NCI-H446 (cell line): ENCODE measurements around the gene NELFCD.
A peak's percentile ranks its signal among the peaks of the same experiment; 100 is the strongest.
"Not testable (repeated sequence)": the region's sequence is repeated elsewhere in the genome, so short reads cannot be mapped to it uniquely, and the experiment has no call there.

Experiments
- DNase-seq, 2 experiments: peaks; one replicate each; lab custom pipeline; 2025; lab: John Stamatoyannopoulos, UW

The NELFCD gene

GRCh38 chr20:58973866-58974265 is 7.2 kb upstream of the NELFCD start:
- DNase-seq, result no peak

- DNase-seq, result no peak
These were observed 5.7 kb upstream of the NELFCD start for GRCh38 chr20:58975353-58975752.

GRCh38 chr20:58976061-58976730 is 4.9 kb upstream of the NELFCD start:
- no peak for DNase-seq

GRCh38 chr20:58978351-58979190 is 2.5 kb upstream of the NELFCD start:
- no peak for DNase-seq

- DNase-seq, result peak in 1 of 2 experiments; percentile 22
These were observed 740 bp downstream of the NELFCD start for GRCh38 chr20:58981628-58982364.

- no peak for DNase-seq
These were observed 1.5 kb downstream of the NELFCD start for GRCh38 chr20:58982406-58983114.

- not testable (repeated sequence) for DNase-seq
These were observed 2.0 kb downstream of the NELFCD start for GRCh38 chr20:58983115-58983468.

- no peak for DNase-seq
These were observed 3.6 kb downstream of the NELFCD start for GRCh38 chr20:58984691-58985090.

GRCh38 chr20:58985656-58986055 is 4.6 kb downstream of the NELFCD start:
- DNase-seq, result no peak

- no peak for DNase-seq
These were observed 5.4 kb downstream of the NELFCD start for GRCh38 chr20:58986286-58986967.

GRCh38 chr20:58986968-58987517 is 6.0 kb downstream of the NELFCD start:
- DNase-seq, result no peak

- no peak for DNase-seq
These were observed 6.9 kb downstream of the NELFCD start for GRCh38 chr20:58987790-58988564.

- no peak for DNase-seq
These were observed 7.5 kb downstream of the NELFCD start for GRCh38 chr20:58988565-58988882.

- DNase-seq, result no peak
These were observed 8.1 kb downstream of the NELFCD start for GRCh38 chr20:58989196-58989595.

- no peak for DNase-seq
These were observed 9.8 kb downstream of the NELFCD start for GRCh38 chr20:58990651-58991445.

GRCh38 chr20:58991715-58992114 is 10.7 kb downstream of the NELFCD start:
- DNase-seq, result no peak

- no peak for DNase-seq
These were observed 11.9 kb downstream of the NELFCD start for GRCh38 chr20:58992911-58993310.

- no peak for DNase-seq
These were observed 12.5 kb downstream of the NELFCD start for GRCh38 chr20:58993332-58994248.
